ENCODE data around the gene RNPEPL1. TPM values are rescaled to one million over a fixed set of nuclear protein-coding genes. Genes with fewer than 3 reads are reported as not detected.

Gene RNPEPL1, protein sequence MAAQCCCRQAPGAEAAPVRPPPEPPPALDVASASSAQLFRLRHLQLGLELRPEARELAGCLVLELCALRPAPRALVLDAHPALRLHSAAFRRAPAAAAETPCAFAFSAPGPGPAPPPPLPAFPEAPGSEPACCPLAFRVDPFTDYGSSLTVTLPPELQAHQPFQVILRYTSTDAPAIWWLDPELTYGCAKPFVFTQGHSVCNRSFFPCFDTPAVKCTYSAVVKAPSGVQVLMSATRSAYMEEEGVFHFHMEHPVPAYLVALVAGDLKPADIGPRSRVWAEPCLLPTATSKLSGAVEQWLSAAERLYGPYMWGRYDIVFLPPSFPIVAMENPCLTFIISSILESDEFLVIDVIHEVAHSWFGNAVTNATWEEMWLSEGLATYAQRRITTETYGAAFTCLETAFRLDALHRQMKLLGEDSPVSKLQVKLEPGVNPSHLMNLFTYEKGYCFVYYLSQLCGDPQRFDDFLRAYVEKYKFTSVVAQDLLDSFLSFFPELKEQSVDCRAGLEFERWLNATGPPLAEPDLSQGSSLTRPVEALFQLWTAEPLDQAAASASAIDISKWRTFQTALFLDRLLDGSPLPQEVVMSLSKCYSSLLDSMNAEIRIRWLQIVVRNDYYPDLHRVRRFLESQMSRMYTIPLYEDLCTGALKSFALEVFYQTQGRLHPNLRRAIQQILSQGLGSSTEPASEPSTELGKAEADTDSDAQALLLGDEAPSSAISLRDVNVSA
- total RNA-seq = 77.4 TPM
- 65.4 TPM for polyA plus RNA-seq (ENCODE audit: insufficient read depth, low read depth, low replicate concordance)
- long read RNA-seq, donor 1, full-length matches to known transcripts = 7 of 7 reads
- long read RNA-seq, donor 1, partial matches to known transcripts = 0 of 7 reads
- long read RNA-seq, donor 1, other reads (novel, unspliced or antisense) = 0 of 7 reads
- long read RNA-seq, donor 2, full-length matches to known transcripts = 9 of 9 reads
- long read RNA-seq, donor 2, partial matches to known transcripts = 0 of 9 reads
- long read RNA-seq, donor 2, other reads (novel, unspliced or antisense) = 0 of 9 reads
- long read RNA-seq, donor 3, full-length matches to known transcripts = 4 of 4 reads
- long read RNA-seq, donor 3, partial matches to known transcripts = 0 of 4 reads
- long read RNA-seq, donor 3, other reads (novel, unspliced or antisense) = 0 of 4 reads
- long read RNA-seq, donor 4, full-length matches to known transcripts = 6 of 6 reads
- long read RNA-seq, donor 4, partial matches to known transcripts = 0 of 6 reads
- long read RNA-seq, donor 4, other reads (novel, unspliced or antisense) = 0 of 6 reads
- long read RNA-seq, donor 5 = 0 reads
- long read RNA-seq, donor 6, full-length matches to known transcripts = 5 of 5 reads
- long read RNA-seq, donor 6, partial matches to known transcripts = 0 of 5 reads
- long read RNA-seq, donor 6, other reads (novel, unspliced or antisense) = 0 of 5 reads
- long read RNA-seq, donor 7, full-length matches to known transcripts = 66 of 138 reads
- long read RNA-seq, donor 7, partial matches to known transcripts = 22 of 138 reads
- long read RNA-seq, donor 7, other reads (novel, unspliced or antisense) = 50 of 138 reads
- long read RNA-seq, donor 8, full-length matches to known transcripts = 2 of 2 reads
- long read RNA-seq, donor 8, partial matches to known transcripts = 0 of 2 reads
- long read RNA-seq, donor 8, other reads (novel, unspliced or antisense) = 0 of 2 reads
- long read RNA-seq, donor 9, full-length matches to known transcripts = 5 of 5 reads
- long read RNA-seq, donor 9, partial matches to known transcripts = 0 of 5 reads
- long read RNA-seq, donor 9, other reads (novel, unspliced or antisense) = 0 of 5 reads
- long read RNA-seq, donor 10, full-length matches to known transcripts = 5 of 5 reads
- long read RNA-seq, donor 10, partial matches to known transcripts = 0 of 5 reads
- long read RNA-seq, donor 10, other reads (novel, unspliced or antisense) = 0 of 5 reads

DNA sequence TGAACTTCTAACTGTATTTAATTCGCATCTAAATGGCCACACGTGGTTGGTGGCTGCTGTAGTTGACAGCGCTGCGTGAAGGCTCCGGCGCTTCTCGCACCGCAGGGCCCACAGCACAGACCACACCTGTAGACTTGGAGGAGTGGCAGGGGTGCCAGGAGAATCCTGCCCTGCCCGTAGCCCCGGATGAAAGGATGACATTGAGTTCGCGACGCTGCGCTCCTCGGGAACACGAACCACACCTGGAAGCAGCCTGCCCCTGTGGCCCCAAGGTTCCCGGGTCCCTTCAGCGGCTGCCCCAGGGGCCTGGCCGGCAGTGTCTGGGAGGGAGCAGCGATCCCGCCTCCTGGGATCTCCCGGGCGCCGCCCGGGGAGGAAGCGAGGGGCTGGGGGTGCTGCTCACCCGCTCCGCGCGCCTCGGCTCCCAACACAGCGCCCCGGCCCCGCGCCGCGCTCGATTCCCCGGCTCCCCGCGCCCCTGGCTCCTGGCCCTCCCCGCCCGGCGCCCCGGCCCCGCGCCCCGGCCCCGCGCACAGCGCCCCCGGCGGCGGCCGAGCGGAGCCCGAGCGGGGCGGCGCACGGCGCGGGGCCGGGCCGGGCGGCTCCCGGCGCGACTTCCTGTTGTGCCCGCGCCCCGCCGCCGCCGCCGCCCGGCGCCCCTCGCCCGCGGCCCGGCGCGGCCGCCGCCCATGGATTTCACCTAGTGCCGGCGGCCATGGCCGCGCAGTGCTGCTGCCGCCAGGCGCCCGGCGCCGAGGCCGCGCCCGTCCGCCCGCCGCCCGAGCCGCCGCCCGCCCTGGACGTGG lies at the start of gene RNPEPL1:
RNPEPL1 (plus strand) TSS at position 613 of the 806 bp plus-strand sequence; CDS start at position 716, 103 bp downstream.
- no peak for FAIRE-seq
- H3K4me1 ChIP-seq (ENCODE audit: control insufficient read depth in 2 of 3, insufficient read depth in 2 of 3, low read depth in 1 of 3, low read length in 3 of 3) = peaks cover 0 to 36% (median 24%) of the 10 kb centered on the region in 3 donors
- peak in 3 of 5 donors; percentile 42 to 85 (median 77) for DNase-seq
- H3K27ac ChIP-seq (ENCODE audit: low read depth in 2 of 2, low read length in 2 of 2) = peak within 1 kb of the TSS; percentile 66 to 85
- intact Hi-C loops (cut with DNase I) = no loop called here
- no peaks in the 10 kb centered on the region for H3K27me3 ChIP-seq (ENCODE audit: control insufficient read depth, insufficient read depth, low read length)
- peak; percentile 16 for TF ChIP-seq CTCF (IDR thresholded peaks at IDR 0.05; ENCODE audit: borderline replicate concordance, extremely low read depth, insufficient read depth)
- peak within 1 kb of the TSS in 2 of 3 donors; percentile 72 to 80 for H3K9ac ChIP-seq (ENCODE audit: low read length in 3 of 3)
- H3K9me3 ChIP-seq (ENCODE audit: control insufficient read depth in 2 of 3, insufficient read depth in 1 of 3, low read length in 3 of 3) = no peaks in the 10 kb centered on the region
- H3K4me3 ChIP-seq (ENCODE audit: low read length in 3 of 3) = peak within 1 kb of the TSS; percentile 36 to 75 (median 73)
- no peaks in the 10 kb centered on the region for H3K36me3 ChIP-seq (ENCODE audit: control insufficient read depth in 2 of 3, insufficient read depth in 3 of 3, low read length in 3 of 3)

GRCh38 chr2:240518981-240519380 lies 49.3 kb upstream of the RNPEPL1 start:
- Histone ChIP-seq H3K36me3 (ENCODE audit: control insufficient read depth in 2 of 3, insufficient read depth in 3 of 3, low read length in 3 of 3) (no peaks in the 10 kb centered on the region), H3K4me3 (ENCODE audit: low read length in 3 of 3) (no peak overlapping the region), H3K4me1 (ENCODE audit: control insufficient read depth in 2 of 3, insufficient read depth in 2 of 3, low read depth in 1 of 3, low read length in 3 of 3) (no peaks in the 10 kb centered on the region), H3K9me3 (ENCODE audit: control insufficient read depth in 2 of 3, insufficient read depth in 1 of 3, low read length in 3 of 3) (no peaks in the 10 kb centered on the region), H3K27me3 (ENCODE audit: control insufficient read depth, insufficient read depth, low read length) (peaks cover 3% of the 10 kb centered on the region), H3K9ac (ENCODE audit: low read length in 3 of 3) (no peak overlapping the region), H3K27ac (ENCODE audit: low read depth in 2 of 2, low read length in 2 of 2) (no peak overlapping the region)
- FAIRE-seq (no peak), DNase-seq (no peak)
- TF ChIP-seq CTCF (IDR thresholded peaks at IDR 0.05; ENCODE audit: borderline replicate concordance, extremely low read depth, insufficient read depth) = no peak
- intact Hi-C loops (cut with DNase I) = no loop called here

Data from kidney (tissue), 22 donors.